Hindlimb muscle (tissue), 1 donor: Measurements from ENCODE around the gene THAP3. TPM values are rescaled to one million over a fixed set of nuclear protein-coding genes. Genes with fewer than 3 reads are reported as not detected.
A peak's percentile ranks its signal among the peaks of the same experiment; 100 is the strongest.

ENCODE experiments used
- DNase-seq: peaks from one replicate; pipeline ENCODE4 v3.0.0-alpha.2; 2013
- polyA plus RNA-seq: library from polyadenylated mRNA; unstranded; fragments of 120-200 nt; gene quantifications from one replicate; pipeline ENCODE4 v1.2.1, GENCODE V29; 2013; ENCODE audit not compliant: insufficient read length

The THAP3 gene, protein sequence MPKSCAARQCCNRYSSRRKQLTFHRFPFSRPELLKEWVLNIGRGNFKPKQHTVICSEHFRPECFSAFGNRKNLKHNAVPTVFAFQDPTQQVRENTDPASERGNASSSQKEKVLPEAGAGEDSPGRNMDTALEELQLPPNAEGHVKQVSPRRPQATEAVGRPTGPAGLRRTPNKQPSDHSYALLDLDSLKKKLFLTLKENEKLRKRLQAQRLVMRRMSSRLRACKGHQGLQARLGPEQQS
- polyA plus RNA-seq: 21.3 TPM

DNA sequence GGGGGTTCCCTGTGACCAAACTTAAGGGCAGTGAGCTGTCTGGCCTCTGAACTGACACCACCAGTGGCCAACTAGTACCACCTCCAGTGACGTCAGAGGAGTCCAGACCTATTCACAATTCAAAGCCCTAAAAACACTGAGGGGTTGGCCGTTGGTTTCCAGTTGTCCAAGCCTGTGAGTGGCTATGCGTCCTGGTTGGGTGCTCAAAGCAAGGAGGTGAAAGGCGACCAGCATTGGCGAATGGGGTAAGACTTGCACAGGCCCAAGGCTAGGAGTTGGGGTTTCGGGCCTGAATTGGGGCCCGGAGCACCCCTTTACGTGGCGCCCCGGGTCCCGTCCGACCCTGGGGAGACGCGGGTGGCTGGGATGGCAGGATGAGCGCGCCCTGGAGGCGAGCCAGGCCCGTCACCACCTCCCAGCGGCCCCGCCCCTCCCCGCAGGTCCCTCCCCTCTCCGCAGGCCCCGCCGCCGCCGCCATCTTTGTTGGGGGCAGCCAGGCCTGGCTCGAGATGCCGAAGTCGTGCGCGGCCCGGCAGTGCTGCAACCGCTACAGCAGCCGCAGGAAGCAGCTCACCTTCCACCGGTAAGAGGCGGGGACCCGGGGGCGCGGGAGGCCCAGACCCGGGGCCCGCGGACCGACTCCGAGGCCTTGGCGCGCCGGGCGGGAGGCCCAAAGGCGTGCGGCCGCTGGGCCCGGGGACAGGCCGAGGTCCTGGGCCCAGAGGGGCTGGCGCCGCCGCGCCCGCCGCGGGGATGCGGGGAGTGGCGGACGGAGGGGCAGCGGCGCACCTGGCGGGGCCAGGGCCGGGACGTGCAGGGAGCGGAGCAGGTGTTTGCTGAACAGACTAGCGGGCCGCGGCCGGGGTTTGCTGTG is at the start of gene THAP3:
Gene THAP3 (plus strand): TSS at position 159 of the 874 bp plus-strand sequence. CDS start 351 bp downstream, at position 510.
- DNase-seq: peak; percentile 84

DNA sequence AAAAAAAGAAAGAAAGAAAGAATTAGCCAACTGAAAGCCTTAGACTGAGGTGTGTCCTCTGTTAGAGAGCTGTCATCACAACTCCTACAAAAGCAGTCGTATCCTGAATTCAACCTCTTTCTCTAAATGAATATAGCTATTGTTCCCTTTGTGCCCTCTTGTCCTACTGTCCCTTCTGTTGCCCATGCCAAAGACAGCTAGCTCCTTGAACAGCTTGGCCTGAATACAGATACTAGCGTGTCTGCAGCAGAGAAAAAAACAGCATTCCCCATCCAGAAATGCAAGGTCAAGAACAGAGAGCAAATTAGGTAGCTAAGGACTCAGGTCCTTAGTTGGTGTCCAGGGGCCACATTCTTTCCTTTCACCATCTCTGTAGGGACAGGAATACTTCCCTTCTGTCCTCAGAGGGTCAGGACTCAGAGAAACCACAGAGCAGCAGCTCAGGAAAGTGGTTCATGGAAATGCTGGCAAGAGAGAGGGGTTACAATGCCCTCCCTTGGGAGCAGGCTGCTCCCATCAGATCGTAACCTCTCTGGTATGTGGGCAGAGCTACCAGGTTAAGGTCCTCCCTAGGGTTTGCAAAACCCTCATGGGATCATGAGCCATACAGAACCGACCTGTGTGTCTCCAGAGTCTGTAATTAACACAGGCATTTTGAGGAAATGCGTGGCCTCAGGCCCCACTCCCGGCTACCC is 46.7 kb upstream of the THAP3 start:
- no peak for DNase-seq

DNA sequence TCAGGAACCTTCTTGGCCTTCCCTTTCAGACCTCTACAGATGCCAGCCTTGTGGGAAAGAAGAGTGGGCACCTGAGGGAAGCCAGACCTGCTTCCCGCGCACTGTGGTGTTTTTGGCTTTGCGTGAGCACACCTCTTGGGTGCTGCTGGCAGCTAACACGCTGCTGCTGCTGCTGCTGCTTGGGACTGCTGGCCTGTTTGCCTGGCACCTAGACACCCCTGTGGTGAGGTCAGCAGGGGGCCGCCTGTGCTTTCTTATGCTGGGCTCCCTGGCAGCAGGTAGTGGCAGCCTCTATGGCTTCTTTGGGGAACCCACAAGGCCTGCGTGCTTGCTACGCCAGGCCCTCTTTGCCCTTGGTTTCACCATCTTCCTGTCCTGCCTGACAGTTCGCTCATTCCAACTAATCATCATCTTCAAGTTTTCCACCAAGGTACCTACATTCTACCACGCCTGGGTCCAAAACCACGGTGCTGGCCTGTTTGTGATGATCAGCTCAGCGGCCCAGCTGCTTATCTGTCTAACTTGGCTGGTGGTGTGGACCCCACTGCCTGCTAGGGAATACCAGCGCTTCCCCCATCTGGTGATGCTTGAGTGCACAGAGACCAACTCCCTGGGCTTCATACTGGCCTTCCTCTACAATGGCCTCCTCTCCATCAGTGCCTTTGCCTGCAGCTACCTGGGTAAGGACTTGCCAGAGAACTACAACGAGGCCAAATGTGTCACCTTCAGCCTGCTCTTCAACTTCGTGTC is 45.9 kb upstream of the THAP3 start:
- no peak for DNase-seq

GRCh38 chr1:6579374-6580118 is 45.1 kb upstream of the THAP3 start, which contains the start of gene ZBTB48:
ZBTB48 (plus strand) TSS chr1:6579994; CDS start chr1:6580610, 616 bp downstream.
- peak; percentile 100 for DNase-seq

- DNase-seq: no peak
These were observed 44.5 kb upstream of the THAP3 start for GRCh38 chr1:6580119-6580592.

- no peak for DNase-seq
These were observed 43.9 kb upstream of the THAP3 start for GRCh38 chr1:6580593-6581409.

- DNase-seq: no peak
These were observed 42.9 kb upstream of the THAP3 start for GRCh38 chr1:6581561-6582305.

DNA sequence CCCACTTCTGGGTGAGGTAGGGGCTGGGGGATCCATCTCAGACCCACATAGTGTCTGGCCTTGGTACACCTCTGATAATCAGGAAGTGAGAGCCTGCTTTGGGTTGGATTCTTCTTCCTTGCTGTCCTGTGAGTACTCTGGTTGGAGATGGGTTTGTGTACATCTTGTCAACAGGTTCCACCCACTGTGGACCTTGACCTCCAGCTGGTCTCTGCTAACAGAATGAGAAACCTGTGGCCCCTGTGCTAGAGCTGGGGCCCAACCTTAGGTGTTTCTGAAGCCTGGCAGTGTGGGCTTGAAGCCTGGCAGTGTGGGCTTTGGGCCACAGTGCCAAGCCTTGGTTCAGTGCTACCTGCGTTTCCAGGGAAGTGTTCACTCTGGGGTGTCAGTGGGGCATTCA is 42.3 kb upstream of the THAP3 start:
- DNase-seq: no peak

DNA sequence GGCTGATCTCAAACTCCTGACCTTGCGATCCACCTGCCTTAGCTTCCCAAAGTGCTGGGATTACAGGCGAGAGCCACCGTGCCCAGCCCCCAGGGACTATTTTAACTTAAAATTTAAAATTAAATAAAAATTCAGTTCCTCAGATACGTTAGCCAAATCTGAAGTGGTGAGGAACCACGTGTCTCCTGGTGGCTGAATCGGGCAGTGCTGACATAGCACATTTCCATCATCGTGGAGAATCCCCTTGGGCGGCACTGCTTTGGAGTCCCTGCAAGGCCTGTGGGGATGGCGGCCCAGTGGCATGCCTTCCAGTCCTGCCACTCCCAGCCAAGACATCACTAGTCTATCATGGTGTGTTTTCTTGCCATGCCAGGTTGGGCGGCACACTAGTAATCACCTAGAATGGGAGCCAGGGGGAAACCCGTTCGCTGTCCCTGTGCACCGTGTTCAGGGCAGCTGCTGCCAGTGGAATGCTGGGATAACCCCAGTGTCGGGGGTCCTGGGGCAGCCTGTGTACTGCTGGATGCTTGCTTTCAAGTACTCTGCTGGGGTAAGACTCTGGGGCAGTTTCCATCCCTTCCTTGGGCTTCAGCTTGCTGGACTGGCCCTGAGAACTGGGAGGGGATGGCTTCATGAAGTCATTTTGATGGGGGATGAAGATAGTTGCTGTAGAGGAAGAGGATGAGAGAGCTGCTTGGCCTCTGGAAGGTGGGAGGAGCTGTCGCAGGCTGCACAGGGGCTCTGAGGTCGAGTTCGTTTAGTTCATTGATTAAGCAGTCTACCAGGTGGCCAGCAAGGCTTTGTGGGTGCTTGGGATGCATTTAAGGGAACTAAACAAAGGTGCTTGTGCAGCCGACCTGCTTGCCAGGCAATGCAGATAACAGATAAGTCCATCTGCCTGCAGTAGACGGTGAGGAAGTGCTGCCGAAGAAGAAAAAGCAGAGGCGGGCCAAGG is 40.3 kb upstream of the THAP3 start:
- no peak for DNase-seq

DNA sequence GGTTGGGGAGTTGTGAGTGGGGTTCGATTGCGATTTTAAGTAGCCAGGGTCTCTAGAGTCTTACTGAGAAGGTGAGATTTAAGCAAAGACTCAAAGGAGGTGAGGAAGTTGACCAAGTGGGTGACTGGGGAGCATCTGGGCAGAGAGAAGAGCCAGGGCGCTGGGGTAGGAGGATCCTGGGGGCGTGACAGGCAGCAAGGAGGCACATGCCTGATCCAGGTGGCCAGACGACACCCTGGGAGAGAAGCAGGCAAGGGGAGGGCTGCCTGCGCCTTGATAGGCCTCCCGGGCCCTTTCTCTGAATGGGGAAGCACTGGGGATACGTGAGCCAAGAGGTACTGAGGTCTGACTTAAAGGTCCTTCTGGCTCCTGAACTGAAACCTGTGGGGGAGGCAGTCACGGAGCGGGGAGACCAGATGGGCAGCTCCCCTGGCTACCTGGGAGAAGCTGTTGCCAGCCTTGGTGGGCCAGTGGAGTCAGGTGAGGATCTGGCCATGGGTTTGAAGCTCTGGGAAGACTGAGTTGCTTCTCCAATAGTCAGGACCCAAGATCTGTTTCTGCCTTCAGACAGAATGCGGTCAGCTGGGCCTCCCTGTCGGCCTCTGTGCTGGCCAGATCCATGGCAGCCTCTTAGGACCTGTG is 39.5 kb upstream of the THAP3 start:
- no peak for DNase-seq

DNA sequence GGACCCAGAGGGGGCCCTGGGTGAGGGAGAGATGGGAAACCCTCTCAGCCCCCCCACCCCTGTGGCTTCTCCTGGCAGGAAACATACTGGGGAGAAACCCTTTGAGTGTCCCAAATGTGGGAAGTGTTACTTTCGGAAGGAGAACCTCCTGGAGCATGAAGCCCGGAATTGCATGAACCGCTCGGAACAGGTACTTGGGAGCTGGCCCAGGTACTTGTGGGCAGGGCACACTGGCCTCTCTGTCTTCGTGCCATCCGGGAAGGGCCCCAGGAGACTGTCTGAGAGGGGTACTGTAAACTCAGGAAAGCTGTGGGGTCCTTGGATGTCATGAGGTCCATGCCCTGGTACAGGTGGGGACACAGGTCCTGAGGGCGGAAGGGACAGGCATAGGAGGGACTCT is 38.8 kb upstream of the THAP3 start:
- no peak for DNase-seq

- no peak for DNase-seq
These were observed 38.3 kb upstream of the THAP3 start for GRCh38 chr1:6586404-6586816.

- DNase-seq: no peak
These were observed 37.2 kb upstream of the THAP3 start for GRCh38 chr1:6587261-6588005.

DNA sequence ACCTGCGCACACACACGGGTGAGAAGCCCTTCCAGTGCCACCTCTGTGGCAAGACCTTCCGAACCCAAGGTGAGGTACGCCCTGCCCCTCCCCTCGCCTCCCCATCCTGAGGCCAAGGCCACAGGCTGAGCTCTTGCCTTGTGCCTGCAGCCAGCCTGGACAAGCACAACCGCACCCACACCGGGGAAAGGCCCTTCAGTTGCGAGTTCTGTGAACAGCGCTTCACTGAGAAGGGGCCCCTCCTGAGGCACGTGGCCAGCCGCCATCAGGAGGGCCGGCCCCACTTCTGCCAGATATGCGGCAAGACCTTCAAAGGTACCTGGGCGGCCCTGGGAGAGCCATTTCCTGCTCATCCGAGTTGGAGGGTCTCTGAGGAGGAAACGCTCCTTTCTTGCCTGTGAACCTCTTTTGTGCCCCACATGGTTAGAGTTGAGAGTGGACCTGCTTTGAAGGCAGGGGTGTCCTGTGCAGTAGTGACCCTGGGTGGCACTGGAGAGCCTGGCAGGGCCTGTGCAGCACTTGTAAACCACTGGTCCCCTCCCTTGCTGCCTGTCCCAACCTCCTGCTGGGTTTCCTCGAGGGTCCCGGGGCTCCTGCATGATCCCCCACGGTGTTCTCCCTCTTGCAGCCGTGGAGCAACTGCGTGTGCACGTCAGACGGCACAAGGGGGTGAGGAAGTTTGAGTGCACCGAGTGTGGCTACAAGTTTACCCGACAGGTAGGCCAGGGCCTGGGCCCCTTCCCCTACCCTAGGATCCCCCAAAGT is 36.4 kb upstream of the THAP3 start:
- no peak for DNase-seq

GRCh38 chr1:6588893-6589520 is 35.7 kb upstream of the THAP3 start:
- DNase-seq: no peak

GRCh38 chr1:6590046-6590445 is 34.6 kb upstream of the THAP3 start:
- DNase-seq: no peak
